CMK (cell line): Measurements from ENCODE around the gene JSRP1.

Experiments used
- DNase-seq: peaks from one replicate; pipeline ENCODE4 v3.0.0-alpha.2; 2010; ENCODE audit warnings: low read depth

JSRP1 gene

DNA sequence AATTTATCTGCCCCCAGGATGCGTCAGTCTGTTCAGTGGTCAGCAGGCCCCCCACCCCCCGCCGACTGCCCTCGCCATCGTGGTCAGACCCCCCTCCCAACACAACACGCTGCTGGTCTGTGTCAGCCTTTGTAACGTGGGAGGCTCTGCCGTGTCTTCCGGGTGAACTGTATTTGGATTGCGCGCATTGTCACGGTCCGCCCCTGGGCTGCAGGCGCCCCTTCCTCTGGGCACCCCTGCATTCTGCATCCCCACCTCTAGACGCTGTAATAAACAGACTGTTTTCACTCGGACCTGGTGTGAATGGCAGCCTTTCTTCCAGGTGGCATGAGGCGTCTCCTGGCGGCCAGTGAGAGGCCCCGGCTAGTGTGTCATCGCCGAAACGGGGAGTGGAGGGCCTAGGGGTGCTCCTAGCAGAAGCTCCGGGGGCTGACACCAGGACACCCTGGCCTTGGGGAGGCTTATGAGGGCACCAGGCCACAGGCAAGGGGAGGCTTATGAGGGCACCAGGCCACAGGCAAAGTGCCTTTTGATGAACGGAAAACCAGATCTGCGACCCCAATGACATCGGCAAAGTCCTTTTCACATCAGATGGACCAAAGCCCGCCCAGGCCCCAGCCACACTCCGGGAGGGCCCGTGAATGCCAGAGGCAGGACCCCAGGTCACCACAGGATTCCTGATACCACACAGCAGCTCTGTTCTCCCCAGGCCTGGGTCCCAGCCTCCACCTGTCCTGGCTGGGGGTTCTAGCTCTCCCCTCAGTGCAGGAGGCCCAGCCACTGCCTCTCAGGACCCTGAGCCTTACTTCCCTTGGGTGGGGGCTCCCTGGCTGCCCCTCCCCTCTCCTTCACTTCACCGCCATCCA lies 23.7 kb downstream of the JSRP1 start:
- no peak for DNase-seq

DNA sequence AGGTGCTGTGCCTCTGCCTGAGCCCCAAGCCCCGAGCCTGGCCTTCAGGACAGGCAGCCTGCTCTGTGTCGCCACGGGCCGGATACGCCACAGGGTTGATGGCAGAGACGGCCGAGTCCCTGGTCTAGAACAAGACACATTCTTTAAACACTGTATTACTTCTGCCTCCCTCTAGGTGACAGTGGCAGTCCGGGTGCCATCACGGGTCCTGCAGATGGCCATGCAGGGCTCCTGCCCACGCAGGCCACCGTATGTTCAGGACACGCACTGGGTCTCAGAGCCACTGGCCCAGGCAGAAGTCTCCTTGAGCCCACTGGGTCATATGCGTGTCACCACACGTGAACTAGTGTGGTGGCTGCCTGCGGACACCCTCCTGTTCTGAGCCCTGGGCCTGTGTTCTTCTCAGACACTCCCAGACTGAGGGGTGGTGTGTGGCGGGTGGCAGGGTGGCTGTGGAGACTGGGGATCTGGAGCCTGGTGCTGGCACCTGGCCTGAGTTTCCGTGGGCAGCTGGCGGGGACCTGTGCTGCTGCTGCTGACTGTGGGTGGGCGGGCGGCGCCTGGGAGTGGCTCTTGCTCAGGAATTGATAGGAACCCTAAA lies 24.5 kb downstream of the JSRP1 start:
- DNase-seq: no peak

DNA sequence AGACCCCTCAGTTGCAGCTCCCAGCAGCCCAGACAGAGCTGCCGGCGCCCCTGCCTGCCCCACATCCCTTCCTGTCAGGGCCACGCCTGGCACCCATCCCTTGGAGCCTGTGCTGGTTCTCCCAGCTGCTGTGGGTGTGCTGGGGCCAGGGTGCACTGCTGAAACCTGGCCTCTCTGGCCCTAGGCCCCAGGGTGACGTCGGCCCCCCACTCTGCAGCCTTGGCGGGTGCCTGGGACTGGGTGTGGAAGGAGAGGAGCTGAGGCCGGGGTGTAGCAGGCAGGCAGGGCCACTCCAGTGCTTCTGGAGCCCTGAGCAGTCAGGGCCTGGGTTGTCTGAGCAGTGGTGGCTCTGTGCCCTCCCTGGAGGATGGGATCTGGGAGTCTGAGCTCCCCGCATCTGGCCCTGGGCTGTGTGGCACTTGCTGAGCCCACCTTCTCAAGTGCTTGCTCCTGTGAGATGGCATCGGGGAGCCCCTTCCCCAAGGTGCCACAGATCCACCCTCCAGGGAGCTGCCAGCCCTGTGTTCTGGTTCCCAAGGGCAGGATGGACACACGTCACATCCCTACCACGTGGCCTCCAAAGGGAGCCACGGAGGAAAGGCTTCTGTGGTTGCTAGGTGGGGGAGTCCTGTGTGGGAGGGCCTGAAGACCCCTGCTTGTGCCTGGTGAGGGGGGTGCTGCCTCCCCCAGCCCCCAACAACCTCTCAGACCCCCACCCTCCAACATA lies 25.2 kb downstream of the JSRP1 start:
- no peak for DNase-seq

DNA sequence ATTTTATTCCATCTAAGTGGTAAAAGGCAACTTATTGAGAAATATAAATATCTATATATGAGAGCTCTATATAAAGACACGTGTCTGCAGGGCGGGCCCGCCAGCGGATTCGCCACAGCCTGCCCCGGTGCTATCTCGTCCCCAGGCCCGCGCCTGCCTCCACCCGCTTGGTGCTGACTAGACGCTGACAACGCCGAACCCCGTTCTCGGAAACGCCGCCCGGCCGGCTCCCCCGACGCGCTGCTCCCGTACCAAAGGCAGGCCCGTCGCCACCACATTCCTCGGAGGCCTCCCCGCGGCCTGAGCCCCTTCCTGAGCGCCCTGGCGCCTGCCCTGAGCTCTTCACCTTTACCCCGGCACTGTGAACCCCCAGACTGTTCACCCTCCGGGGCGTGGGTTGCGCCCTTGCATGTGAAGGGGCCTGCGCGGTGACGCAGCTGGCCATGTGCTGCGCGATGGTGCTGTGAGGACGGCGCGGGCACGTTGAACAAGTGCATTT lies 26.1 kb downstream of the JSRP1 start:
- DNase-seq: no peak

DNA sequence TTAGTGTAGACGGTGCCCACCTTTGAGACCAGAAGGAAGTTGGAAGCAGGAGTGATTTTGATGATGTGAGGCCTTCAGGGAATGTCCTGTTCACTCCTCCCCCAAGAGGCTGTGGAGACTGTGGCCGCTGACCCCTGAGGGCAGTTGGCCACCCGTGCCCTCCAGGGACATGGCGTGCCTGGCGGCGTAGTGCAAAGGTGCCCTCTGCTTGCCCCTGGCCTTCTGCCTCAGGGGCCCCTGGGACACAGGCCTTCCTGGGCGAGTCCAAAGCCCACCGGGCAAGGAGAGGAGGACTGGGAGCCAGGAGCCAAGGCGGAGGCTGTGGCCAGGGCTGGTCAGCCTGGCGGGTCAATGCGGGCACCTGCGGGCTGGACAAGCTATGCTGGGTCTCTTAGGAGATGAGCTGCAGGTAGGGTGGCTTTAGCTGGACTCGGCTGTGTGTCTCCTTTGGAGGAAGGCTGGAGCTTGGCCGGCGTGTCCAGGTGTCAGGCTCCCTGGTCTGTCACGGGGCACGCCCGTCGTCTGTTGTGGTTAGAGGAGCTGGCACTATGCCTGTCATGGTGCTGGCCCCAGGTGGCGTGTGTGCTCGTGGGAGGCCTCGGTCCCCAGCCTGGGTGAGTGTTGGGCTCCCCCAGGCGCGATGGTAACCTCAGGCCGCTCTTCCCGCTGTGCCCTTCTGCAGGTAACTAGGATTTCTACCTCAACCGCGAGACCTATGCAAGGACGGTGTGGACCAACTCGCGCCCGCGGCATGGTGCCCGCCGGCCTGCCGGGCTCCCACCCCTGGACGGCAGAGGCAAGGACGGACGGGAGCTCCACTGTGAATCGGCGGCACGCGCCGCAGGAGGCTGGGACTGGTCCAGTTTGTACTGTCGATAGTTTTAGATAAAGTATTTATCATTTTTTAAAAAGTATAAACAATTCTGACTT lies 26.8 kb downstream of the JSRP1 start:
- DNase-seq: no peak

DNA sequence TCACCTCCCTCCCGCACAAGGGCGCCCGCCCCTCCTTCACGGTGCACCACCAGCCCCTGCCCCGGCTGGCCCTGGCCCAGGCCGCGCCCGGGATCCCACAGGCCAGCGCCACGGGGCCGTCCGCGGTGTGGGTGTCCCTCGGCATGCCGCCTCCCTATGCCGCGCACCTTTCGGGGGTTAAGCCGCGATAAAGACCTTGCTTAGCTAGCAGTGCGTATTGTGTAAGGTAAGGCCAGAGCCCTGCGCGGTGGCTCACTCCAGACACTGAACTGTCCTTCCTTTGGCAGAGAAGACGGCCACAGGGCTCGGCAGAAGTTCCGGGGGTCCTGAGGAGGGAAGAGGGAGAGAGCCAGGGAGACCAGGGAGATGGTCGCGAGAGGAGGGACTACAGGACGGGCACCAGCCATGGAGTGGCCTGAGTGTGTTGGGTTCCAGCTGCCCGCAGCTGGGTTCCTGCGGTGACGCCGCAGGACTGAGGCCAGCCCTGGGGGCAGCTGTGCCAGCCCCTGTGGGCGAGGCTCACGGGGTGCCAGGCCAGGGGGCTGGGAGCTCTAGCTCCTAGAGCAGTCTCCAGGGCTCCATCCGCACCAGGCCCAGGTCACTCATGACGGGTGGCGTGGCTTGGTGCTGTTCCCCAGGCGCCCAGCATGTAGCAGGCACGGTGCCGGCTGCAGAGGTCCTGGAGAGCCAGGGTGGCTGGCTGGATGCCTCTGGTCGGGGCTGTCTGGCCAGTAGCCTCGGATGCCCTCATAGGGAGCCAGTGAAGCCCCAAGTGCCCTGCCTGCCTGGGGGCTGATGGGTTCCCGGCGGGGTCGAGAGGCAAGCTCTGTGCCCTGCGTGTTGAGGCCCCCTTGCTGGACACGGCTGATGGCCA lies 27.8 kb downstream of the JSRP1 start:
- no peak for DNase-seq

DNA sequence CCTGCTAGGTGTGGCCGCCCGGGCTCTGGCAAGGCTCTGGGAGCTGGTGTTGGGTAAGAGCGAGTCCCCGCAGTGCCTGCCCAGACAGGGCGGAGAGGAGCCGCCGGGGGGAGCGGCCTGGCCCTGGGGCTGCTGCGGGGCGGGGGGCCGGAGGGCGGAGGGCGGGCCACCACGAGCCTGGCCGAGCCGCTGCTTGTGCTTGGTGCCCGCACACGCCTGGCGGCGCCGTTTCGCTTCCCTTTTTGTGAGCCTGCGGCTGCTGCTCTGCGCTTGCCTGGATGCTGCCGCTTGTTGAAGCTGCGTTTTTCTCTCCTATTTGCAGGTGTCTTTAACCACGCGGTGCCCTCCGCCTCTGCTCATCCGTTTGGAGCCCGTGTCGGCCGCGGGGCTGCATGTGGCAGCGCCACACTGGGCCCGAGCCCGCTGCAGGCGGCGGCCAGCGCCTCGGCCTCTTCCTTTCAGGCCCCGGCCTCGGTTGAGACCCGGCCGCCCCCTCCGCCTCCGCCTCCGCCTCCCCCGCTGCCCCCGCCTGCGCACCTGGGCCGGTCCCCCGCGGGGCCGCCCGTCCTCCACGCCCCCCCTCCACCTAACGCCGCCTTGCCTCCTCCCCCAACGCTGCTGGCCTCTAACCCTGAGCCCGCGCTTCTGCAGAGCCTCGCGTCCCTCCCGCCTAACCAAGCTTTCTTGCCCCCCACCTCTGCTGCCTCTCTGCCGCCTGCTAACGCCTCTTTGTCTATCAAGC lies 28.6 kb downstream of the JSRP1 start:
- DNase-seq: no peak

DNA sequence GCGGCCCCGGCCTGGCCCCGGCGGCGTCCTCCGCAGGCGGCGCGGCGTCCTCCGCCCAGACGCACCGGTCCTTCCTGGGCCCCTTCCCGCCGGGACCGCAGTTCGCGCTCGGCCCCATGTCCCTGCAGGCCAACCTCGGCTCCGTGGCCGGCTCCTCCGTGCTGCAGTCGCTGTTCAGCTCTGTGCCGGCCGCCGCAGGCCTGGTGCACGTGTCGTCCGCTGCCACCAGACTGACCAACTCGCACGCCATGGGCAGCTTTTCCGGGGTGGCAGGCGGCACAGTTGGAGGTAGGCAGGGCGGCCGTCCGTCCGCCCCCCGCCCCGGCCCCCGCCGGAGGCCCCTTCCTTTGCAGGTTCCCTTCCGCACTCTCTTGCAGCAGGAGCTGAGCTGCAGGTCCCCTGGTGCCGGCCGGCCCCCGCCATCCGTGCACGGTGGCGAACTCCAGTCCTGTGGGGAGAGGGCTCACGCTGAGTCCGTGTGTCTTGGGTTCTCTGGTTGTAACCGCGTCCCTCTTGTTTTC lies 29.3 kb downstream of the JSRP1 start:
- no peak for DNase-seq

DNA sequence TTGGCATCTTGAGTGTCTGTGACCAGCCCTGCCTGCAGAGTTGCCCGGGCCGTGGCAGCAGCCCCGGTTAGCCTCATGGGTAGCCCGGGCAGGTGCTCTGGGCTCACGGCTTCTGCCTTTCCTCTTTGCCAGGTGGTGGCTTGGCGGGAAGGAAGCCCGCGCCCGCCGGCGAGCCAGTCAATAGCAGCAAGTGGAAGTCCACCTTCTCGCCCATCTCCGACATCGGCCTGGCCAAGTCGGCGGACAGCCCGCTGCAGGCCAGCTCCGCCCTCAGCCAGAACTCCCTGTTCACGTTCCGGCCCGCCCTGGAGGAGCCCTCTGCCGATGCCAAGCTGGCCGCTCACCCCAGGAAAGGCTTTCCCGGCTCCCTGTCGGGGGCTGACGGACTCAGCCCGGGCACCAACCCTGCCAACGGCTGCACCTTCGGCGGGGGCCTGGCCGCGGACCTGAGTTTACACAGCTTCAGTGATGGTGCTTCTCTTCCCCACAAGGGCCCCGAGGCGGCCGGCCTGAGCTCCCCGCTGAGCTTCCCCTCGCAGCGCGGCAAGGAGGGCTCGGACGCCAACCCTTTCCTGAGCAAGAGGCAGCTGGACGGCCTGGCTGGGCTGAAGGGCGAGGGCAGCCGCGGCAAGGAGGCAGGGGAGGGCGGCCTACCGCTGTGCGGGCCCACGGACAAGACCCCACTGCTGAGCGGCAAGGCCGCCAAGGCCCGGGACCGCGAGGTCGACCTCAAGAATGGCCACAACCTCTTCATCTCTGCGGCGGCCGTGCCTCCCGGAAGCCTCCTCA lies 30.0 kb downstream of the JSRP1 start:
- no peak for DNase-seq

DNA sequence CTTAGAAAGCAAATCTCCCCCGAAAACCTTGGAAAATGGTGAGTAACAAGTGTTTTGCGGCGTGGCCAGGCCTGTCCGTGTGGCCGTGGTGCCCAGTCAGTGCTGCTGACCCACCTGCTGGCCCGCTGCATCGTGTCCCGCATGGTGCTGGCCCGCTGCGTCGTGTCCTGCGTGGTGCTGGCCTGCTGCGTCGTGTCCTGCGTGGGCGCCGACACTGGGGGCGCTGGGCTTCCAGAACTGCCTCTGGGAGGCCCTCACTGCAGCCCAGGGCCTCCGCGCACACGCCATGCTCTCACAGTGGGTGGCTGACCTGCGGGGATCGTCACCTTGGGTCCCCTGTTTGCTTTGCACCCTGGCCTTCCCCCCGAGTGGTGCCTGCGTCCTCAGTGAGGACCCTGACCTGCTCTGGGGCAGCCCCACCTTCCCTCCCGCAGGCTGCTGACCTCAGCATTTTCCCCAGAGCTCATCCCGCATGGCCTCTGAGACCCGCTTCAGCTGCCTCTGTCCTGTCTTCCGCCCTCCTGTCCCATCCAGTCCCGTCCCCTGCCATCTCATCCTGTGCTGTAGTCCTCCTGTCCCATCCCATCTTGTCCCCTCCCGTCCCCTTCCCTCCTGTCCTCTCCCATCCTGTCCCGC lies 30.7 kb downstream of the JSRP1 start:
- no peak for DNase-seq

DNA sequence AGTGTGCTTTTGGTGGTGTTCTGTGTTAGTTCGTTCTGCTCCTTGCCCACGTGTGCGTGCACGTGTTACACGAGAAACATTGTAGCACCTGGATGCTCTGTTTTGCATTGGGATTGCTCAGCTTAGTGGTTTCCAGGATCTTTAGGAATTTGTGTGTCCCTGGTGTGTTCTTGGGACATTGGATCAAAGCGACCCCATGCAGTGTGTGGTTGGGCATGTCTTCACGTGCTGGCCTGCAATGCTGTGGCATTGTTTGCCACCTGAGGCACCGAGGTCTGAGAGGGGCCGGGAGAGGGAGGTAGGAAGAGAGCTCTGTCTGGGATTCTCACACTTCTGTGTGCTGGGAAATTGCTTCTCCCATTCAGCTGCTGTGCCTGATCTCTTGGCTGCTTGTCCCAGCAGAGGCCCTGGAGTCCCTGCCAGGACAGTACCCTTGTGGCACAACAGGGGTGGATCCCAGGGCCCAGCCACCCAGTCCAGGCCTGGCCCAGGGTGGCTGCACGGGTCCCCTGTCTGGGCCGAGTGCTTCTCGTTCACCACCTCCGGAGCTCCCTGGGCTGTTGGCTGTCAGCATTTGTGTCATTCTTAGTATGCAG lies 31.4 kb downstream of the JSRP1 start:
- DNase-seq: no peak

DNA sequence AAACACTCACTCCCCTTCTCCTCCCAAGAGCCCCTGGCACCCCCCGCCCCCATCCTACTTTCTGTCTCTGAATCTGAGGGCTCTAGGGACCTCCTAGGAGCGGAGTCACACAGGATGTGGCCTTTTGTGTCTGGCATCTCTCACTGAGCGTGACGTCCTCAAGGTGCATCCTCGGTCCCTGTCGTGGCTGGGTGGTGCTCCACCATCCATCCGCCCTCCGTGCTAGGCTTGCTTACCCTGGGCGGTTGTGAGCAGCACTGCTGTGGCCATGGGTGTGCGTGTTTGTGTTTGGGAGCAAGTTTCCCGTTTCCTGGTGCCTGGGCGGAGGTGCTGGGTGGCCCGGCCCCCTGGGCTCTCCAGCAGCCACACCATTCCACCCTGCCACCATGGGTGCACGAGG lies 32.3 kb downstream of the JSRP1 start:
- DNase-seq: no peak

DNA sequence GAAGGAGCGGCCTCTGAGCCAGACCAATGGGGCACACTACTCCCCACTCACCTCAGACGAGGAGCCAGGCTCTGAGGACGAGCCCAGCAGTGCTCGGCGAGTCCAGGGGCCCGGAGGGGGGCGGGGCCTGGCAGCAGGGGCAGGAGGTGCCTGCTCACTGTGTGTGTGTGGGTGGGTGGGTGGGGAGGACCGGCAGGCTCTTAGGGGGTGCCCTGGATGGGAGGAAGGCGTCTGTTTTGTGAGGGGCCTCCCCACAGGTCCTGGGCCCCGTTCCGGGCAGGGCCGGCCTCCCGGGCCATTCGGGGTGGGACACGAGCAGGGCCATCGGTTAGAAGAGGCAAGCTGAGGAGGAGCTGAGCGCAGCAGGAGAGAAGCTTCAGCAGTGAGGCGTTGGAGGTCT lies 32.8 kb downstream of the JSRP1 start:
- no peak for DNase-seq

DNA sequence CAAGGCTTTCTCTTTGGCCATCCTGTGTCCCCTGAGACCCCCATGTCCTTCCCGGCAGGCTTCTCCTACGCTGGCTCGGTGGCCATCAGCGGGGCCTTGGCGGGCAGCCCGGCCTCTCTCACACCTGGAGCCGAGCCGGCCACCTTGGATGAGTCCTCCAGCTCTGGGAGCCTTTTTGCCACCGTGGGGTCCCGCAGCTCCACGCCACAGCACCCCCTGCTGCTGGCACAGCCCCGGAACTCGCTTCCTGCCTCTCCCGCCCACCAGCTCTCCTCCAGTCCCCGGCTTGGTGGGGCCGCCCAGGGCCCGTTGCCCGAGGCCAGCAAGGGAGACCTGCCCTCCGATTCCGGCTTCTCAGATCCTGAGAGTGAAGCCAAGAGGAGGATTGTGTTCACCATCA lies 34.3 kb downstream of the JSRP1 start:
- no peak for DNase-seq

DNA sequence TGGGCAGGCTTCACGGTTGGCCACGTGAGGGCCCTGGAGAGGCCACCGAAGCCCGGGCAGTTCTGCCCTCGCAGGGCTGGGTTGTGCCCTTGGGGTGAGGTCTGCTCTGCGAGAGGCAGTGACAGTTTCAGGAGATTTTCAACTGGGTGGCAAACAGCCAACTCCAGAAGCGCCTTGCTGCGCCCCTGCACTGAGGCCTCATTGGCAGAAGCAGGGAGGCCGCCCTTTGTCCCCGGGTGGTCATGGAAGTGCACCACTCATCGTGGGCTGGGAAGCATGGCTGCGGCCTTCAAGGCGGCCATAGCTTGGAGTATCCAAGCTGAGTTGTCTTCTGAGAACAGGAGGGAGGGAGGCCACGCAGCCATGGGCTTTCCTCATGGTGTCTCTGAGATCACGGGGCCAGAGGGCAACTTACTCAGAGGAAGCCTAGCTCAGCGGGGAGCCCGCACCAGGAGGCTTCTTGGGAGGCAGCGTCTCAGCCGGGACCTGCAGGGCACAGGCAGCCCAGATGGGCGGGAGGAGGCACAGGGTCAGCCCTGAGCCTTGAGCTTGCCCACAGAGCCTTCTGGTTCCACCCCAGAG lies 34.9 kb downstream of the JSRP1 start:
- DNase-seq: no peak

DNA sequence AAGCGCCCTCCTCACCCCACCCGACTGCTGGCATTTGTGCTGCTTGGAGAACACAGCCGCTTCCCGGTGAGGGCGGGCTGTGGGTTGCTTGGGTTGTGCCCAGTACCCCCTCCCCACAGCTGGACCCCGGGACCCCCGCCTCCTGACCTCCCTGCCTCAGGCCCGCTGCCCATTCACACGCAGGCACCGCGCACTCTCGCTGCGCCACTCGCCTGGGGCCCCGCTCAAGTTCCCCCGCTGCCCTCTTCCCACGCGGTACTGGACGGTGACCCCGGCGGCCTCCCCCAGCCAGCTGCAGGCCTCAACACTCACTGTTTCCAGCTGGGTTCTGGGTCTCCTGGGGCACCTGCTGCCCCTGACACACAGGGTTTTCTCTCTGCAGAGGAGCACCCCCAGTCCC lies 36.5 kb downstream of the JSRP1 start:
- no peak for DNase-seq

DNA sequence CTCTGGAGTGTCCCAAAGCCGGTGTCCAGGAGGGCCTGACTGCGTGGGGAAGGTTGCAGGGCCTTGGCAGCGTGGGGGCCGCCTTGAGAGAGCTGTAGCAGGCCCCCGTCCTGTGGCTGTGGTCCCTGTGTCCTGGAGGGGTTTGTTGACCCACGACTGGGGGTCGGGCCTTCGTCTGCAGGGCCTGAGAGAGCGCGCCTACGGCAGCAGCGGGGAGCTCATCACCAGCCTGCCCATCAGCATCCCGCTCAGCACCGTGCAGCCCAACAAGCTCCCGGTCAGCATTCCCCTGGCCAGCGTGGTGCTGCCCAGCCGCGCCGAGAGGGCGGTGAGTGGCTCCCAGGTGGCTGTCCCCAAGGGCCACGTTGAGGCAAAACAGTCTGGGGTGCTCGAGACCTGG lies 38.6 kb downstream of the JSRP1 start:
- no peak for DNase-seq
